Islet precursor cell (in vitro differentiated cells): ENCODE data around the gene PTPRZ1.

ENCODE experiments used
- DNase-seq: peaks from one replicate; pipeline ENCODE4 v3.0.0-alpha.2; 2018

PTPRZ1 gene

DNA sequence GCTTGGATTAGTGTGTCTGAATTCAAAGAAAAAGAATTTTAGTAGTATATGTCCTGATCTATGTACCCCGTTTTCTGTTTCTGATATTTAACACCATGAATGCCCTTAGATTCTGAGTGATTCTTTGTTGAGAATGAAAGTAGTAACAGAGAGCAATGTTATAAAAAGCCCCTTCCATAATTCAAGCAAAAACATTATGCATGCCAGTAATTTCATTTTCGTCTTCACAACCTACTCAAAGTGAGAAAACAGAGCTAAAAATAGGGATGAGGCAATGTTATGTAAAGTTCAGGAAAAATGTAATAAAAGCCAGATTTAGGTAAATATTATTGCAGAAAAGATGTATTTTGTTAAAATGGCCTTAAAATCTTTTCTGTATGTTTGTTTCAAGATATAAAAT, 28.1 kb downstream of the PTPRZ1 start:
- no peak for DNase-seq

DNA sequence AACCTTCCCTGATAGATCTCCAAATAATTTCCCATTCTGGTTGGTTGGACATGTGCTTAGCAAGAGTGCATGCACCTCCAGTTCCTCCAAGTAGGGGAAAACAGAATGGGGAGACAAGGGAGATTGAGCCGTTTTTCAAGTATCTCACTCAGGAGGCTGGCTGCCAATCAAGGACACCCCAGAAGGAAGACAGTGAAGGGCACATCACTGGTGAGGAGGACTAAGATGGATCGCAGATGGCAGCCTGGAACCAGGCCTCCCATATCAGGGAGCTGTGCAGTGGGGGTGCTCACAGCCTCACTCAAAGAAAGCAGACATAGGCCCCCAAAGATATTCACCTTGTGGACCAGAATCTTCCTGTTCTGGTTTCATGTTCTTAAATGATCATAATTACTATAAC, 31.2 kb downstream of the PTPRZ1 start:
- DNase-seq = no peak

DNA sequence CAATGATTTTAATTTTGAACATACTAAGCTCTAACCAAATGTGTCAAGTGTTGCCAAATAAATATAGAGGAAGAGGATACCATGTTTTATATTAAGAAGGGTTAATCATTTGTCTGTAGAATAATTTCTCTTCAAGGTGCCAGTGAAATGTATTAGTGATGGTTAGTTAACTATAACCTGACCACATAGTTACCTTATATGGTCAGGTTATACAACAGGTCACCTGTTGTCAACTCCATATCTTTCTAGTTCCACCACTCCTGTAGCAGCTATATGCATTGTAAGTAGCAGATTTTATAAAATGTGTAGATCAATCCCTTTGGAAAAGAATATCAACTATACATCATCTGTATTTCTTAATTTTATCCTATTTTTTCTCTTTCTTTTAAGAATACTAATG, 35.1 kb downstream of the PTPRZ1 start:
- DNase-seq = no peak

DNA sequence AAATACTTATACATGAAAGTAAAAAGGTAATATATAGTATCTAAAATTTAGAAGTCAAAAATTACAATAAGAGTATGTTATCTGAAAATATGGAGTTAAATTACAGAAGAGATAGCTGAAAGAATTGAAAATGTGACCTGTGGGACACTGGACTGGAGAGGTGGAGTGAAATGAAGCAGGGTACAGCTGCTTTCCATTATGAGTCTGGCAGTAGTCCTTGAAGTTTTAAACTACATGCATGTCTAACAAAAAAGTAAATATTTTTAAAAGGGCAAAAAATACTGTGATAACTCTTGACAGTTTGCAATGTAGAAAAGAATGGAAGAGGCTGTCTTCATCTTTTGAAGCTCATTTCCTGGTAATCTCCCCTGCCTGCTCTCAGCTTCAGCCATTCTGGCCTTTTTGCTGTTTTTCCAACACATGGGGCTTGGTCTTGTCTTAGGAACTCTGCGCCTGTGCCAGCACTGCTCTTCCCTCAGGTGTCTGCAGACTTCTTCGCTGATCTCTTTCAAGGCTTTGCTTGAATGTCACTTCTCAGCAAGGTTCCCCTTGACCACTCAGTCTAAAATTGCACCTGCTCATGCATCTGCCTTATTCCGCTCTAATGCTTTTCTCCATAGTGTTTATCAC, 36.9 kb downstream of the PTPRZ1 start:
- DNase-seq = no peak

DNA sequence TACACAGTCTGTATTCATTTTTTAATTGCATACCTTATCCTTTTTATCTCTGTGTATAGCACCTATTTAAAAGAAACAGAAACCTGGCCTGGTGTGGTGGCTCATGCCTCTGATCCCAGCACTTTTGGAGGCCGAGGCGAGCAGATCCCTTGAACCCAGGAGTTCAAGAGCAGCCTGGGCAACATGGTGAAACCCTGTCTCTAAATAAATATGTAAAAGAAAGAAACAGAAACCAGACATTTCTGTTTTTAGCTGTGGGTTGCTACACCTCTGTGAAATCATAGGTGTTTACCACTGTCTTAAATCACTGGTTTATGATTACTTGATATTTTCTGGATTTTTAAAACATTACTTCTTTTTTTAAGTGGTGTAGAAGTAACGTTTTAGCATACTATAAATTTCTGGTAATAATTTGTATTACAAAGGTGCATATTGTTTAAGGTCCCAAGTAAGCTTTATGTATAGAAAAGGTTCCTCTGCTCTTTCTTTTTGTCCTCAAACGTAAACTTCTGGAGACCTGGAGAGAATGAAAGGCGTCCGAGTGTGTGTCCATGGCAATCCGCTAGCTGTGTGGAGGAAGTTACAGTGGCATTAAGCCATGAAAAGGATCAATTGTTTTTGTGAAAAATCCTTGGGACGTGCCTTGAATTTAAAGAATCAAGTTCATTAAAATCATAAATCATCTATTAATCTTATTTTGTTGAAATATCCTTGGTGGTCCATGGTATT, 41.1 kb downstream of the PTPRZ1 start:
- no peak for DNase-seq

DNA sequence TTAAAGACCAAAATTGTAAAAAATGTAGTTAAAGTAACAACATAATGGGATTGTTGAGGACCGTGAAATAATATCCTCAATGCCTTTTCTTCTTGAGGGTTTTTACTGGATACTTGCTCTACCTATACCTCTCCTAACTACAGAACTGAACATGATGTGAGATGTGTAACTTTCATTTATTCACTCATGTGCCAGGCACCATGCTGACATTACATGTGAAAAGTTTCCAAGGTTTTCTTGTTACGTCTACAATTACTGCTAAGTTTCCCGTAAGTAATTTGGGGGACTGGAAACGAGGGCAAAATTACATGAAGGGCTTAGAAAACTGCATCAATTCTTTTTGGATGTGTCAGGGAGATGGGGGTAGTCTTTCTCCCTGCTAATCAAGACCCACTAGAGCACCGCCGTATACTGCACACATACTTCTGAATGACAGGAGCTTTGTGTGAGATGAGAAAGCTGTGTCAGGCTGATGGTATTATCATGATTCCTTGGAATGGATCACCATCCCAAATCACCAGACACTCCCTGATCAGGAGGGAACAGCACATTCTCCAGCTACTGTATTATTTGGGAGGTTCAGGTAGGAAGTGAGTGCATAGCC, 41.8 kb downstream of the PTPRZ1 start:
- no peak for DNase-seq

DNA sequence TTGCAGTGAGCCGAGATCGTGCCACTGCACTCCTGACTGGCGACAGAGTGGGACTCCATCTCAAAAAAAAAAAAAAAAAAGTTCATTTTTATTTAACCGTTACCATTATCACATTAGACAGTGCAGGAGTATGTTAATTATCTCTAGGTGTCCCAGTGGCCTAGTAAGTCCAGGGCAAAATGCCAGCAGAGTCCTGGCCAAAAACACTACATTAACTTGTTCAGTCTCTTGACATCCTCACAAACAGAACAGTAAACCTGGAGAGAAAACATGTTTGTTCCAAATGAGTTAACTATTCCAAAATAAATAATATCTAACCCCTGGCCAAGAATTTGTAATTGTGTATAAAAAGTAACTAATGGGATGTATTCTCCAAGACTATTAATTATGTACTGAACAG, 43.2 kb downstream of the PTPRZ1 start:
- no peak for DNase-seq

DNA sequence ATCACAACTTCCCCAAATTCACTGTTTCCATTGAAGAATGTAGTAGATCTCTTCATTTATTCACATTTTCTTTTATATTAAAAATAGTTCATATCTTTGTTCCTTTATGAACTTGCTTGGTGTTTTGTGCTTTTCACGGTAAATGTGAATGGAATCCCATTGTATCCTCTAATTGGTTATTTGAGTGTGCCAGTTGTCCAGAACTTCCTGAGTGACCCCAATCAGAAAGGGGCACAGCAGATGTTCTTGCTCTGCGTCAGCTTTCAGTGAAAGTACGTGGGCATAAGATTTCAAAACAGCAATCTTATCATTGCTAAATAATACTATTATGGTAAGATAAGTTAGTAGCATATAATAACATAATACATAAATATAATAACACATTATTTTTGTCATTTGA, 47.0 kb downstream of the PTPRZ1 start:
- DNase-seq = no peak

DNA sequence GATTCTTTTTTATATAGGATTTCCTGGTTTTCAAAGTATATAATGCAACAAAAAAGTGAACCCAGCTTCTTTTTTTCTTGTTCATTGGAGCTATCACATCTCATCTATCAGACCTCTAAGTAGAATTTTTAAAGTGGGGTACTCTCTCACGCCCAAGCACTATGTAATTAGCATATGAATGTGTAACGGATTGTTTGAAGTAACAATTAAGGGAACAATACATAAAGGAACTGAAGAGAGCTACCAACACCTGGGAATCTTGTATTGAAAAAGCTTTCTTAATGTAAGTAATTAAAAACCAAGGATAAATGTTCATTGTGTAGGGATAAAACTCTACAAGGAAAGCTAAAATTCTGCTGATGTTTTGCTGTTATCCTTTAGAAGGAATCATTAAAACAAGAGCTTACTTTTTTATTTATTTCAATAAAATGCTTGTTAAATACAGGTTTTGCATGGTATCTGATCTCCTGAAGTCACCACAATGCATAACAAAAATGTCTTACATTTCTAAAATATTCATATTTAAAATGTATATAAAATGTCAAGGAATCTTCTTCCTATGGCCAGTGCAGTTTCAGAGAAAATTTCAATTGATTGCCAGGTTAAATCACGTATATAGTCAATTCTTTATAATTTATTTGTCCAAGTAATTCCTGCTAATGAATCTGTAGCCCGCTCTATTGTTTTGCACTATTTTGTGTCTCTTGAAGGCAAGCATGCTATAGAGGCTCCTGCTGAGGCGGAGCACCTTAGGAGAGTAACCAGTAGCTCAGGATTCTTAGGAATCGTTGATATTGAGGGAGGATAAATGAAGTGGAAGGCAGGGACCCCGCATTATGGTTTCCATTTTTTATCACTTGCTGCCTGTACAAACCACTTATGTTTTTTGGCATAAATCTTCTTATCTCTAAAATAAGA, 51.6 kb downstream of the PTPRZ1 start:
- no peak for DNase-seq

DNA sequence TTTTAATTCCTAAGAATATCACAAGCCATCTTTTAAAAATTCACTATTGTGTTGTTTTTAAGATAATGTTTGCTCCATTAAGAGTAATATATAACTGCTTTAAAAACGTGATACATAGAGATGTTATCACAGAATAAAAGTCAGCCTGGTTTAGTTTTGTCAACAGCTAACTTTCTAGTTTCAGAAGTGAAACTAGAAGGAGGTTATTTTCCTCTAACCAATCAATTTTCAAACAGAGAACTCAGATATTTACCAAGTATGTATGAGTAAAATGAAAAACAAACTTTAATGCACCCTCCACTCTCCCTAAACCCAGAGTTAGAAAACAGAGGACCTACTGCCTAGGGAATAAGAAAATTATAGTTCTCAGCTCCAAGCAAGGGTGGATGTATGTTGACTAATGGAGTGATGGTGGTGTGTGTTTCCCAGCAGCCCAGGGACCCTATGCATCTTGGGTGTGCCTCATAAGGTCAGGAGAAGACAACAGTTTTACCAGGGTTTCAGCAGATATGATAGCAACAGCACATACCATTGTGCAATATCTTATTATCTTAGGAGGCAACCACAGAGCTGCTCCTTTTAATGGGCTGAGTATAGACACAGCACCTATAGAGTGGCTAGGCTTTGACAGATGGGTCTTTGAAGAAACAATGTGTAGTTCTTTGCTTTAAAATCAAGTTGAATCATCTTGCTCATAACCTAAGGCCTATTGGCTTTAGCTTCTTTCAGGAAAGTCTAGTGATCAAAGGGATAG, 58.4 kb downstream of the PTPRZ1 start:
- DNase-seq = no peak

DNA sequence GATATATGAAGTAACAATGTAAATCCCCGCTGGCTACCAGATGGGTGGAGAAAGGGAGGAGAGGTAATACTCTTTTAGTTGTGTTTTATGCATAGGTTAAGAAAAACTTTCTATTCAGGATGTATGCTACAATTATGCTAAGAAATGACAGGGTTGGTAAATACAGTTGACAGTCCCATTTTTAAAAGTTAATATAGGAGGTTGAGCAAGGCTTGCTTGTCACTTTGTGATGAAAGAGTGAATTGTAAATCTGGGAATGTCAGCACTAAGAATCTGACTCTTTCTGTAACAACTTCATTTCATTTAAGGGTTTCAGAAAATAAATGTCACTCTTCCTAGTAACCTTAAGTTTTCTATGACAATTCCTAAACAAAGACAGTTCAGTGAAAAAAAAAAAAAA, 59.8 kb downstream of the PTPRZ1 start:
- no peak for DNase-seq

DNA sequence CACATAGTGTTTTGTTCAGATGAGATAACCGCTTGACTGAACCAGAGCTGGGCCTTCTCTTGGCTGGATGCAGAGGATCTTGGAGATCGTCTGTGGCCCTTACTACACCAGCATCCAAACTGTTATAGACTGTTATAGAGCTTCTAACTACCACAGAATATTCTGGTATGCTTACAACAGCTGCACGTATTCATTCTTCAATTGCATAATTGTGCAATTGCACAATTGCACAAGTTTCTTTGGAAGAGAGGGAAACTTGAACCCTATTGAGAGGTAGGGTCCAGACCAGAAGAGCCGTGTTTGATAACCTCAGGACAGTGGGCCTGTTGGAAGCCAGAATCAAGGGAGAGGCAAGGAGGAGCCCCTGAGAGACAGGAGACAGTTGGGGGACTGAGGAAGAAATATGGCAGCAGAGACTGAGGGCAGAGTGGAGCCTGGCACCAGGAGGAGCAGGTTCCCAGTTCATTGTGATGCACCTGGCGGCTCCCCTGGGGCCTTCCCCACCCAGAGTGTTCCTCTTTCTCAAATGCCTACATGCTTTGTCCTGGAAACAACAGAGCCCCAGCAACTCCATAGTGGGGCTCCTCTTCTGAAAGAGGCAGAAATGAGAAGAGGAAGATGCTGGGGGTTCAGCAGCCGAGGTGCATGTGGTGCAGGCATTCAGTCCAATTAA, 64.1 kb downstream of the PTPRZ1 start:
- no peak for DNase-seq

DNA sequence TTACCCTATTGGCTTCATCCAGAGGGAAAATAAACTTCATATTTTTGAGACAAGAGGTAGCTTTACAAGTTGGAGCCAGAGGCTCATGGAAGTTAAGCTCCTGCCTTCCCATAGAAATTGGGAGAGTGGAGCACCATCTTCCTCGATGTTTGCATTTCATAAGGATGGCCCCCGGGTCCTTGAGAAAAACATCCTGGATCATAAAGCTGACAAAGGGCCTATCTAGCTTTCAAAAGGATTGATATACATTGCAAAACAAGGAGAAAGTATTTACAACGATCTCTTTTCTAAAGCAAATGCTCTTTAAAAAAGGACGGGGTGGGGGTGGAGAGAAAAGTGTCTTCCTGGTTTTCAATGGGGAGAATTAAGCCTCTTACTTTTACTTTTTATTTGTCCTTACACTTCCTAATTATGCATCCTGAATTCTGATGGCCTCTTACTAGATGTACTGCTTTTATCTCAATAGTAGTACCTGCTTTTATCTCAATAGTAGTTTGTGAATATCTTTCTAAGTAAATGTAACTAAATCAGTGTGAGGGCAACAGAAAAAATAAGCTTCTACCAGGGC, 65.6 kb downstream of the PTPRZ1 start:
- no peak for DNase-seq

DNA sequence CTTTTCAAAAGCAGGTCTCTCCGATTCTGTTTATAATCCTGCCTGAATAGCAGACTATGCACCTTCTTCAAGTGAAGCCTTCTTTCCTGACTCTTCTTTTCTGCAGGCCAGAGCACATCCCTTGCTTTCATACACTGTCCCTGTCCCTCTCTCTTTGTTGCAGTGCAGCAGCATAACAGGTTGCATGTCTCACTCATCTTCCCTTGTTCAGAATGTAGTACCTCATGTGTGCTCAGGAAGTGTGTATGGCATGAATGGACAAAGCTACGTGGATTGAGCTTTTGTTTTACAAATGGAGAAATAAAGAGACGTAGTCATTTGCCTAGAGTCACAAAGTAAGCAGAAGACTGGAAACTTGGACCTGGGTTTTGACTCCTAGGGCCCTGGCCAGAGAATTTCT, 68.0 kb downstream of the PTPRZ1 start:
- DNase-seq = peak; percentile 52

DNA sequence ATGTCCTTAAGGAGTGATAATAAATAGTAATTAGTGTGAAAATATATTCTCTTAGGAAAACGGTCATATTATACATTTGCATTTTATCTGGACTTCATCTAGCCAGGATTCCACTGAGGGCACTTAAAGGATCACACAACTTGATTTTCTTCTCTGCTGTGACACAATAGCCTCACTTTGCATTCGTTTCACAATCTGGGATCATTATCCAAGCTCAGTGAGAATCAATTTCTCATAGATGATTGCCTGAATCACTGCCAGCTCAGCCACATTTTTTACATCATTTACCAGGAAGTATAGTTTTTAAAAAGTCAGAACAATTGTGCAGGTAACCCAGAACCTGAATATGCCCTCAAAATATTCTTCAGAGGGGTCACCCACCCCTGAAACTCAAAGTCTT, 68.9 kb downstream of the PTPRZ1 start:
- DNase-seq = no peak

DNA sequence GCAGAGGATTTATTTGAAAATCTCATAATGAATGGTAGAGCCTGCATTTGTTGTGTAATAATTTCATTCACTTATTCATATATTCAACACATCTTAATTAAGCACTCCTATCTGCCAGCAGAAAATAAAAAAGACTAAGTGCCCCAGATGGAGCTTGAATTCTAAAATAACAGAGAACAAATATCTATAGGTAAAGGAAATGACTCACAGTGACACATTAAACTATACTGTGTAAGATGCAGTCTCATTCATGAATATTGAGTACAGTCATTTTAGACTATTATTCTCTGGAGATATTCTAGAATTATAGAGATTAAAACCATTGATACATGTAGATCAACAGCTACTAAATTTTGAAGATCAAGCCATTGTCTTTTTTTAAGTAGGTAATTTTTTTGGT, 72.1 kb downstream of the PTPRZ1 start:
- no peak for DNase-seq

DNA sequence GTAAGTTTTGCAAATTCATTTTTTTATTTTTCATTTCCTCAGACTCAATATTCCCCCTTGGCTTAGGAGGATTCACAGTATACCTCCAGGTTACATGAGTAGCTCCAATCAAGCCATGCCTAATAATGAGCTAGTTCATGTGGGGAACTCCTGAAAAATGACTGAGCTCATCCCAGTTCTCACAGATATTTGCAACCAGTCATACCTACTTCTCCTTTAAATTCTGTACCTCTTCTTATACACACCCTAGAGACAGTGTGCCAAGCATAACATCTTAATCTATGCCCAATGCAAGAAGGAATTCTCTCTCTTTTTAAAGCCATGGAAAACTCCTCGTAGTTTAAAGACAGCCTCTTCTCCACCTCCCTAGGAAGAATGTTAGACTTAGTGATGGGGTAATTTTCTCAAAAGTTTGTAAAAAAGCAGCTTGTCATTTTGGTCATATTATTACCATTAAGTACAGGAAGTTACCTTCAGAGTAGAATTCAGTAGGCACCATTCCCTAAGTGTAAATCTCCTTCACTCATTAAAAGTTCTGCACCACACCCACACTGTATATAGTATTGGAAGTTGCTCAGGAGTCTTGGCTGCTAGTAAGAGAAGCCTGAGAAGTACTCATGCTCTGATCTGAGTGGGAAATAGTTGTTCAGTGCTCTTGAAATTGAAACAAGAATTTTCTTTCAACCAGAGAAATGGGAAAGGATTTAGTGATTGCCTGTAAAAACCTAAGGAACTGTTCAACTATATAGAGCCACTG, 72.7 kb downstream of the PTPRZ1 start:
- DNase-seq = no peak

DNA sequence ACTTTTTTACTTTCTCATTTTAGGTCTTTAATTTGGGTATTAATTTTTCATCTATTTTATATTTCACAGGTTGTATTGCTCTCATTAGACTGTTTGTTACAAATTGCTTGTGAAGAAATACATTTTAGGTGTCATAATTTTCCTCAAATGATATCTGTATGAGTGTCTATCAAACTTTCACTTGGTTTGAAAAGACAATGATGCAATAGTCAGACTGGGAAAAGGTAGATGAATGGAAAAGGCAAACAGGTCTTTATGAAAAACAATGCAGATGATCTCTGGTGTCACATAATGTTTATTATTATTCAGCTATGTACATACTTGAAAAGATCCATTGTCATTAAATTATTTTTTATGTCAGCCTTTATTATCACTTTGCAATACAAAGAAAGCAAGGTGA, 80.2 kb downstream of the PTPRZ1 start:
- no peak for DNase-seq

DNA sequence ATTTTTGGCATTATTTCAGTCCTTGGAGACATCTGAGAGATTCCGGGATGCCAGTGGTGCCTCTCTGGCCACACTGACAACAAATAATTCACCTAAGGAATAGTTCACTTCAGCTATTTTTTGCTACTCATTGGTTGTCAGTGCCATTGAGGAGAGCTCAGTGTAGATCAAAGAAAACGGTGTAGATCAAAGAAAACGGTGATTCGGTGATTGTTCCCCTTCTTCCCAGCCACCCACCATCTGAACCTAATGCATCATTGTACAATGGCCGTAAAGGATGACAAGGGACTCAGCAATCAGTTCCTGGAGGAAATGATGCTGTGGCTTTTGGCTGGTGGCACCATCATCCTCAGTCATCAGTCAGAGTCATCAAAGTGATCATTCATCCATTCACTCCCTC, 80.6 kb downstream of the PTPRZ1 start:
- no peak for DNase-seq

DNA sequence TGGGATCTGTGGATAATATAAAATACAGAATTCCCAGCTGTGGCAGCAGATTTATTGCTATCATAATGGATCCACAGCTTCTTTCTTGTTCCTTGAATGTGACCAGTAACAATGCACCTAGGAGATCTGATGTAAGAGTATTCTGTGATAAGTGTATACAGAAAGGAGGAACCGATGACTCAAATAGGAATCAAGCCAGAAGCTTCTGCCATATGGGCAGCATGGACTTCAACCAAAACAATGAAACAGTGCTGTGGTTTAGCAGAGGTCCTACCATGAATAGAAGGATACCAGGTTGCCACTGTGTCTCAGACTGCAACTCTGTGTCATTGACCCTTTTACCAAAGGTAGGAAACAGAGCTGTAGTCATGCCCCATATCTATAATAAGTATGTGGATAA, 81.8 kb downstream of the PTPRZ1 start:
- no peak for DNase-seq

DNA sequence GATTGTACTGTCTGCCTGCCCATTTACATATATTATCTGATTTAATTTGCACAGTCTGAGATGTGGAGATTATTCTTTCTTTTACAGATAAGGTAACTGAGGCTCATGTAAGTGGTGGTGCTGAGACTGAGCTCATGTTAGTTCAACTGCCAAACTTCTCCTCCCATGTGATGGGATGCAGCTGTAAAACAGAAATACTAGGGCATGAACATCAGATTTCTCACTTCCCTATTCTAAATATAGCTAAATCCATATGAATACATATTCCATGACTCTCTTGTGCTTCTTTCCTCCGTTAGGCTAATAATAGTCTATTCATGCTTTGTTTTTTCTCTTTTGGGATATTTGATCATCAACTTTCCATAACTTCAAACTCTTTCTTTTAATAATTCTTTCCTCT, 84.7 kb downstream of the PTPRZ1 start:
- no peak for DNase-seq
